Measurements from ENCODE around the gene GLDN.

Gene GLDN

GRCh38 chr15:51387699-51388041 lies 46.2 kb downstream of the GLDN start:
- no peak for TF ChIP-seq CTCF (conservative IDR thresholded peaks at IDR 0.05; ENCODE audit: low read depth)
- ChIA-PET POLR2A (ENCODE audit: low non-redundant PET) (no interaction called here), CTCF (no interaction called here)
- DNase-seq (ENCODE audit: low spot score) = no peak
- no peak overlapping the region for H3K27ac ChIP-seq

GRCh38 chr15:51388726-51389125 lies 47.3 kb downstream of the GLDN start:
- no peak for TF ChIP-seq CTCF (conservative IDR thresholded peaks at IDR 0.05; ENCODE audit: low read depth)
- no peak overlapping the region for H3K27ac ChIP-seq
- no peak for DNase-seq (ENCODE audit: low spot score)
- ChIA-PET CTCF (interaction anchor here (0.6 kb wide), 1 partner anchor 15 kb away, joined by 3 read pairs; no protein-coding TSS in a partner anchor), POLR2A (ENCODE audit: low non-redundant PET) (interaction anchor here (0.6 kb wide), 1 partner anchor 24 kb away, joined by 3 read pairs; no protein-coding TSS in a partner anchor)

GRCh38 chr15:51390241-51390965 lies 48.9 kb downstream of the GLDN start:
- POLR2A ChIA-PET (ENCODE audit: low non-redundant PET) = no interaction called here

GRCh38 chr15:51390966-51391422 lies 49.5 kb downstream of the GLDN start:
- DNase-seq (ENCODE audit: low spot score) = no peak
- POLR2A ChIA-PET (ENCODE audit: low non-redundant PET) = no interaction called here
- no peak overlapping the region for H3K27ac ChIP-seq
- TF ChIP-seq CTCF (conservative IDR thresholded peaks at IDR 0.05; ENCODE audit: low read depth) = no peak
- CTCF ChIA-PET = no interaction called here

More at GRCh38 chr15:51390241-51390965, 48.9 kb downstream of the GLDN start:
- TF ChIP-seq CTCF (conservative IDR thresholded peaks at IDR 0.05; ENCODE audit: low read depth) = no peak
- CTCF ChIA-PET = no interaction called here
- no peak overlapping the region for H3K27ac ChIP-seq
- DNase-seq (ENCODE audit: low spot score) = no peak

GRCh38 chr15:51396921-51397320 lies 55.5 kb downstream of the GLDN start:
- H3K27ac ChIP-seq = no peak overlapping the region
- ChIA-PET POLR2A (ENCODE audit: low non-redundant PET) (no interaction called here), CTCF (interaction anchor here (1.6 kb wide), 1 partner anchor 204 kb away, joined by 4 read pairs; no protein-coding TSS in a partner anchor)
- no peak for DNase-seq (ENCODE audit: low spot score)
- TF ChIP-seq CTCF (conservative IDR thresholded peaks at IDR 0.05; ENCODE audit: low read depth) = no peak

GRCh38 chr15:51398626-51399025 lies 57.2 kb downstream of the GLDN start:
- ChIA-PET CTCF (interaction anchor here (1.4 kb wide), 1 partner anchor 235 kb away, joined by 6 read pairs; no protein-coding TSS in a partner anchor), POLR2A (ENCODE audit: low non-redundant PET) (no interaction called here)
- TF ChIP-seq CTCF (conservative IDR thresholded peaks at IDR 0.05; ENCODE audit: low read depth) = no peak
- H3K27ac ChIP-seq = no peak overlapping the region
- DNase-seq (ENCODE audit: low spot score) = no peak

Measured in RWPE1 (cell line).